H9 (cell line): ENCODE data around the gene TECTA. TPM values are rescaled to one million over a fixed set of nuclear protein-coding genes. Genes with fewer than 3 reads are reported as not detected.

Experiments
- DNase-seq: peaks from one replicate; pipeline ENCODE4 v3.0.0-alpha.2; 2017
- H2AFZ ChIP-seq: one replicate; pipeline ENCODE4 v1.6.1; 2013; ENCODE audit warnings: mild to moderate bottlenecking, low read length, control low read depth, moderate library complexity
- H2AK5ac ChIP-seq: 2 replicates; pipeline ENCODE4 v1.6.1; 2013; ENCODE audit warnings: low read length, control low read depth, mixed read lengths; ENCODE audit not compliant: insufficient read length
- H2BK120ac ChIP-seq: one replicate; pipeline ENCODE4 v1.6.1; 2013; ENCODE audit warnings: low read depth, mild to moderate bottlenecking, low read length, control low read depth, inconsistent platforms; ENCODE audit not compliant: poor library complexity, severe bottlenecking
- H2BK12ac ChIP-seq: 2 replicates; pipeline ENCODE4 v1.6.1; 2013; ENCODE audit warnings: low read length, control low read depth, mixed read lengths, low read depth; ENCODE audit not compliant: insufficient read length
- H2BK15ac ChIP-seq: 2 replicates; pipeline ENCODE4 v1.6.1; 2013; ENCODE audit warnings: low read depth, low read length, control low read depth
- H2BK20ac ChIP-seq: one replicate; pipeline ENCODE4 v1.6.1; 2013; ENCODE audit warnings: low read depth, mild to moderate bottlenecking, low read length, control low read depth, inconsistent platforms; ENCODE audit not compliant: poor library complexity, severe bottlenecking
- H2BK5ac ChIP-seq: 2 replicates; pipeline ENCODE4 v1.6.1; 2013; ENCODE audit warnings: low read length, control low read depth, mixed read lengths; ENCODE audit not compliant: insufficient read length
- H3K14ac ChIP-seq: 2 replicates; pipeline ENCODE4 v1.6.1; 2013; ENCODE audit warnings: low read length, control low read depth; ENCODE audit not compliant: insufficient read depth
- H3K18ac ChIP-seq: 2 replicates; pipeline ENCODE4 v1.6.1; 2013; ENCODE audit warnings: low read depth, mild to moderate bottlenecking, mixed read lengths, low read length, control low read depth; ENCODE audit not compliant: insufficient read length
- H3K23ac ChIP-seq: 2 replicates; pipeline ENCODE4 v1.6.1; 2013; ENCODE audit warnings: low read length, control low read depth, mixed read lengths, low read depth; ENCODE audit not compliant: insufficient read length
- H3K23me2 ChIP-seq: 2 replicates; pipeline ENCODE4 v1.6.1; 2013; ENCODE audit warnings: low read depth, mild to moderate bottlenecking, mixed read lengths, low read length, control low read depth; ENCODE audit not compliant: insufficient read length, poor library complexity, severe bottlenecking
- H3K27ac ChIP-seq: 2 replicates; pipeline ENCODE4 v1.5.1; 2013; ENCODE audit warnings: low read length, control low read depth, mixed read lengths, low read depth; ENCODE audit not compliant: insufficient read length
- H3K27me3 ChIP-seq: 2 replicates; pipeline ENCODE4 v1.6.1; 2013; ENCODE audit warnings: low read length, control low read depth, inconsistent platforms; ENCODE audit not compliant: insufficient read depth
- H3K4ac ChIP-seq: 2 replicates; pipeline ENCODE4 v1.6.1; 2013; ENCODE audit warnings: low read depth, mild to moderate bottlenecking, control low read depth, inconsistent platforms, low read length, moderate library complexity
- H3K4me1 ChIP-seq: 2 replicates; pipeline ENCODE4 v1.6.1; 2013; ENCODE audit warnings: low read length, control low read depth, inconsistent platforms; ENCODE audit not compliant: insufficient read depth
- H3K4me2 ChIP-seq: 2 replicates; pipeline ENCODE4 v1.6.1; 2013; ENCODE audit warnings: low read length, control low read depth, mixed read lengths; ENCODE audit not compliant: insufficient read length, insufficient read depth
- H3K56ac ChIP-seq: 2 replicates; pipeline ENCODE4 v1.6.1; 2013; ENCODE audit warnings: low read depth, mild to moderate bottlenecking, mixed read lengths, low read length, control low read depth; ENCODE audit not compliant: insufficient read length
- H3K79me1 ChIP-seq: 2 replicates; pipeline ENCODE4 v1.6.1; 2013; ENCODE audit warnings: low read depth, mild to moderate bottlenecking, moderate library complexity, low read length, control low read depth, inconsistent platforms; ENCODE audit not compliant: insufficient read depth, poor library complexity, severe bottlenecking
- H3K79me2 ChIP-seq: 2 replicates; pipeline ENCODE4 v1.6.1; 2013; ENCODE audit warnings: low read length, control low read depth, inconsistent platforms; ENCODE audit not compliant: insufficient read depth
- H3K9ac ChIP-seq: 2 replicates; pipeline ENCODE4 v1.6.1; 2013; ENCODE audit warnings: low read length, control low read depth, mixed read lengths; ENCODE audit not compliant: insufficient read length; ENCODE audit errors: extremely low read depth
- H3K9me3 ChIP-seq: one replicate; pipeline ENCODE4 v1.6.1; 2013; ENCODE audit warnings: low read depth, low read length, inconsistent platforms; ENCODE audit not compliant: control insufficient read depth
- H3T11ph ChIP-seq: one replicate; pipeline ENCODE4 v1.6.1; 2013; ENCODE audit warnings: mild to moderate bottlenecking, low read length, control low read depth, inconsistent platforms
- H4K20me1 ChIP-seq: one replicate; pipeline ENCODE4 v1.6.1; 2013; ENCODE audit not compliant: control insufficient read depth, insufficient read length, insufficient read depth
- H4K5ac ChIP-seq: 2 replicates; pipeline ENCODE4 v1.6.1; 2013; ENCODE audit warnings: low read depth, mild to moderate bottlenecking, mixed read lengths, low read length, control low read depth; ENCODE audit not compliant: insufficient read length
- H4K8ac ChIP-seq: replicated peaks from 2 replicates; pipeline ENCODE4 v1.6.1; 2013; ENCODE audit warnings: low read length, control low read depth, mixed read lengths, low read depth; ENCODE audit not compliant: insufficient read length
- H4K91ac ChIP-seq: 2 replicates; pipeline ENCODE4 v1.6.1; 2013; ENCODE audit warnings: low read depth, mild to moderate bottlenecking, moderate library complexity, mixed read lengths, low read length, control low read depth; ENCODE audit not compliant: insufficient read length
- H3K27ac Mint-ChIP-seq, 3 experiments: 2 replicates in 2 of 3; 3 replicates in 1 of 3; pipeline ENCODE4 v1.8.0; 2020 to 2021; ENCODE audit warnings: mixed read lengths in 3 of 3, mild to moderate bottlenecking in 1 of 3, moderate library complexity in 1 of 3
- H3K27me3 Mint-ChIP-seq: 2 replicates; pipeline ENCODE4 v1.8.0; 2021; ENCODE audit warnings: low read depth, mild to moderate bottlenecking, moderate library complexity, mixed read lengths
- H3K36me3 Mint-ChIP-seq, 3 experiments: 2 replicates in 2 of 3; 3 replicates in 1 of 3; pipeline ENCODE4 v1.8.0; 2020 to 2021; ENCODE audit warnings: low read depth in 3 of 3, mixed read lengths in 3 of 3; ENCODE audit not compliant: insufficient read depth in 1 of 3
- H3K4me1 Mint-ChIP-seq, 2 experiments: 2 replicates each; pipeline ENCODE4 v1.8.0; 2020; ENCODE audit warnings: mixed read lengths in 2 of 2
- H3K4me3 Mint-ChIP-seq, 2 experiments: 2 replicates in 1 of 2; 3 replicates in 1 of 2; pipeline ENCODE4 v1.8.0; 2020 to 2021; ENCODE audit warnings: mild to moderate bottlenecking in 2 of 2, mixed read lengths in 2 of 2, moderate library complexity in 1 of 2
- H3K9me3 Mint-ChIP-seq, 2 experiments: 2 replicates in 1 of 2; 3 replicates in 1 of 2; pipeline ENCODE4 v1.8.0; 2020; ENCODE audit warnings: mild to moderate bottlenecking in 2 of 2, mixed read lengths in 2 of 2, moderate library complexity in 1 of 2
- WGBS: extraction: QIAGEN DNeasy Blood & Tissue Kit; methylation state at CpG from one replicate; pipeline ENCODE4 v1.1.7; 2013; ENCODE audit warnings: missing lambda C conversion rate, low lambda C conversion rate, mixed read lengths; ENCODE audit not compliant: insufficient read length; ENCODE audit errors: extremely low coverage; 5-methylcytosine and 5-hydroxymethylcytosine counted together
- total RNA-seq: library from RNA; stranded (reverse); gene quantifications from 2 replicates; pipeline ENCODE4 v1.2.1, GENCODE V29; 2021
- TF ChIP-seq, protein P1 (sequence below): fragments of 200-600 bp; sonication (generic); conservative IDR thresholded peaks from 3 replicates; pipeline ENCODE4 v1.8.0; 2021; ENCODE audit warnings: antibody characterized with exemption, mild to moderate bottlenecking

TECTA gene
- total RNA-seq, 1 experiment from 2014 or later: 0.66 TPM

- no peak overlapping the region for H3T11ph ChIP-seq
- WGBS: no CpG with 5 or more reads among the region's 3 CpGs
- H4K91ac ChIP-seq: no peak overlapping the region
- Mint-ChIP-seq H3K4me3 (no peak overlapping the region), H3K4me1 (peaks cover 14 to 15% of the 10 kb centered on the region in 2 experiments), H3K27ac (no peak overlapping the region), H3K27me3 (no peaks in the 10 kb centered on the region), H3K36me3 (peaks cover 28 to 44% (median 36%) of the 10 kb centered on the region in 3 experiments), H3K9me3 (no peaks in the 10 kb centered on the region; a peak in 1 of 5 replicates)
- no peak overlapping the region for H4K5ac ChIP-seq
- no peak overlapping the region for H3K18ac ChIP-seq
- H3K56ac ChIP-seq: no peak overlapping the region
- H3K23me2 ChIP-seq: no peaks in the 10 kb centered on the region
- H4K20me1 ChIP-seq: no peaks in the 10 kb centered on the region
- no peak overlapping the region for H2BK12ac ChIP-seq
- H3K9me3 ChIP-seq: no peaks in the 10 kb centered on the region
- H2AK5ac ChIP-seq: no peak overlapping the region
- H3K4me1 ChIP-seq: no peaks in the 10 kb centered on the region
- H3K14ac ChIP-seq: no peak overlapping the region
- DNase-seq: no peak
- H2AFZ ChIP-seq: no peak overlapping the region
- no peak overlapping the region for H3K27ac ChIP-seq
- TF ChIP-seq, protein P1, sequence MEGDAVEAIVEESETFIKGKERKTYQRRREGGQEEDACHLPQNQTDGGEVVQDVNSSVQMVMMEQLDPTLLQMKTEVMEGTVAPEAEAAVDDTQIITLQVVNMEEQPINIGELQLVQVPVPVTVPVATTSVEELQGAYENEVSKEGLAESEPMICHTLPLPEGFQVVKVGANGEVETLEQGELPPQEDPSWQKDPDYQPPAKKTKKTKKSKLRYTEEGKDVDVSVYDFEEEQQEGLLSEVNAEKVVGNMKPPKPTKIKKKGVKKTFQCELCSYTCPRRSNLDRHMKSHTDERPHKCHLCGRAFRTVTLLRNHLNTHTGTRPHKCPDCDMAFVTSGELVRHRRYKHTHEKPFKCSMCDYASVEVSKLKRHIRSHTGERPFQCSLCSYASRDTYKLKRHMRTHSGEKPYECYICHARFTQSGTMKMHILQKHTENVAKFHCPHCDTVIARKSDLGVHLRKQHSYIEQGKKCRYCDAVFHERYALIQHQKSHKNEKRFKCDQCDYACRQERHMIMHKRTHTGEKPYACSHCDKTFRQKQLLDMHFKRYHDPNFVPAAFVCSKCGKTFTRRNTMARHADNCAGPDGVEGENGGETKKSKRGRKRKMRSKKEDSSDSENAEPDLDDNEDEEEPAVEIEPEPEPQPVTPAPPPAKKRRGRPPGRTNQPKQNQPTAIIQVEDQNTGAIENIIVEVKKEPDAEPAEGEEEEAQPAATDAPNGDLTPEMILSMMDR: no peak
- H3K79me2 ChIP-seq: no peaks in the 10 kb centered on the region
- no peak overlapping the region for H3K9ac ChIP-seq
- no peak overlapping the region for H3K4ac ChIP-seq
- no peak overlapping the region for H3K4me2 ChIP-seq
- no peak overlapping the region for H4K8ac ChIP-seq
- H2BK15ac ChIP-seq: no peak overlapping the region
- H2BK20ac ChIP-seq: no peak overlapping the region
- no peak overlapping the region for H2BK120ac ChIP-seq
- no peaks in the 10 kb centered on the region for H3K79me1 ChIP-seq
- H3K27me3 ChIP-seq: no peaks in the 10 kb centered on the region
- no peak overlapping the region for H2BK5ac ChIP-seq
- H3K23ac ChIP-seq: no peak overlapping the region
These were observed 34.0 kb upstream of the TECTA start for GRCh38 chr11:121067026-121067425.
